SK-N-SH treated with all-trans-retinoic acid at 6 μM for 48 hours (cell line): ENCODE measurements around the gene NT5DC1.

ENCODE experiments used
- BACH2 ChIP-seq: fragments of 250-450 bp; sonication (Bioruptor Pico); IDR thresholded peaks from 2 replicates; pipeline ENCODE4 v1.9.0; 2021; ENCODE audit warnings: mild to moderate bottlenecking, borderline replicate concordance
- PATZ1 ChIP-seq: fragments of 250-450 bp; sonication (Bioruptor Pico); IDR thresholded peaks from 2 replicates; pipeline ENCODE4 v1.8.0; 2020; ENCODE audit warnings: mild to moderate bottlenecking, moderate library complexity, borderline replicate concordance
- TOX ChIP-seq: fragments of 250-450 bp; sonication (Bioruptor Pico); IDR thresholded peaks from 2 replicates; pipeline ENCODE4 v1.8.0; 2021; ENCODE audit warnings: mild to moderate bottlenecking, moderate library complexity, borderline replicate concordance
- ZFP30 ChIP-seq: fragments of 450-650 bp; formaldehyde crosslinking; IDR thresholded peaks from 2 replicates; pipeline ENCODE4 v1.5.0; 2022; ENCODE audit warnings: mild to moderate bottlenecking, moderate library complexity

GRCh38 chr6:116223355-116223754 is 122.7 kb downstream of the NT5DC1 start:
- TF ChIP-seq ZFP30 (no peak), BACH2 (CRISPR knock-in tag) (no peak), TOX (CRISPR knock-in tag) (no peak), PATZ1 (CRISPR knock-in tag) (no peak)
